HEK293 (cell line): ENCODE data around the gene NUDCD3.
A peak's percentile ranks its signal among the peaks of the same experiment; 100 is the strongest.

Source experiments
- CTCF ChIA-PET: fragments of 350-600 bp; formaldehyde crosslinking; extraction: SDS; loops from one replicate; lab custom pipeline; 2021; ENCODE audit warnings: antibody characterized with exemption; lab: Yijun Ruan, JAX
- POLR2A ChIA-PET: fragments of 300-600 bp; formaldehyde crosslinking; extraction: SDS; loops from one replicate; lab custom pipeline; 2020; ENCODE audit warnings: antibody characterized with exemption, inconsistent platforms; lab: Yijun Ruan, JAX
- H3K27ac ChIP-seq: fragments of 200-500 bp; sonication (Bioruptor generic); 2 replicates; pipeline ENCODE4 v1.5.1; 2014; ENCODE audit warnings: low read depth, low read length, control low read depth, inconsistent platforms; ENCODE audit errors: extremely low read depth
- H3K36me3 ChIP-seq, 2 experiments: fragments of 200-500 bp in 1 of 2; sonication (Bioruptor generic) in 1 of 2; 1 replicate in 1 of 2; 2 replicates in 1 of 2; pipeline ENCODE4 v1.5.1; 2014 to 2017; ENCODE audit warnings: inconsistent platforms in 2 of 2, low read length in 2 of 2; ENCODE audit not compliant: control insufficient read depth in 2 of 2, insufficient read depth in 1 of 2
- H3K4me1 ChIP-seq: fragments of 200-500 bp; sonication (Bioruptor generic); 2 replicates; pipeline ENCODE4 v1.5.1; 2014; ENCODE audit warnings: mild to moderate bottlenecking, low read length, inconsistent platforms; ENCODE audit not compliant: control insufficient read depth, insufficient read depth
- H3K4me3 ChIP-seq: 2 replicates; pipeline ENCODE4 v1.5.1; 2011; ENCODE audit warnings: low read depth, mild to moderate bottlenecking, control low read depth, low read length, moderate library complexity
- H3K9me3 ChIP-seq: fragments of 200-500 bp; sonication (Bioruptor generic); 2 replicates; pipeline ENCODE4 v1.5.1; 2014; ENCODE audit warnings: low read depth, low read length, inconsistent platforms; ENCODE audit not compliant: control insufficient read depth, insufficient read depth
- HOXA7 ChIP-seq: sonication (generic); formaldehyde crosslinking; IDR thresholded peaks from 2 replicates; pipeline ENCODE4 v1.8.1; 2022; ENCODE audit warnings: missing genetic modification reagents, borderline replicate concordance
- KLF1 ChIP-seq: fragments of 450-650 bp; formaldehyde crosslinking; IDR thresholded peaks from 2 replicates; pipeline ENCODE4 v1.5.1; 2016; ENCODE audit warnings: missing biosample characterization, missing genetic modification characterization
- KLF16 ChIP-seq: fragments of 450-650 bp; formaldehyde crosslinking; IDR thresholded peaks from 2 replicates; pipeline ENCODE4 v1.5.1; 2017; ENCODE audit warnings: missing biosample characterization, missing genetic modification characterization
- PRDM1 ChIP-seq: fragments of 450-650 bp; formaldehyde crosslinking; IDR thresholded peaks from 2 replicates; pipeline ENCODE4; 2016; ENCODE audit warnings: missing biosample characterization, missing genetic modification characterization
- PRDM10 ChIP-seq: fragments of 450-650 bp; formaldehyde crosslinking; IDR thresholded peaks from 2 replicates; pipeline ENCODE4 v1.5.1; 2016; ENCODE audit warnings: missing biosample characterization, missing genetic modification characterization
- PRDM4 ChIP-seq: fragments of 450-650 bp; formaldehyde crosslinking; IDR thresholded peaks from 2 replicates; pipeline ENCODE4 v1.5.1; 2017; ENCODE audit warnings: missing biosample characterization, missing genetic modification characterization
- SALL2 ChIP-seq: fragments of 450-650 bp; formaldehyde crosslinking; IDR thresholded peaks from 2 replicates; pipeline ENCODE4 v1.5.0; 2017; ENCODE audit warnings: missing biosample characterization, mild to moderate bottlenecking, missing genetic modification characterization, borderline replicate concordance
- ZBTB20 ChIP-seq: fragments of 450-650 bp; formaldehyde crosslinking; IDR thresholded peaks from 2 replicates; pipeline ENCODE4 v1.5.1; 2016; ENCODE audit warnings: missing biosample characterization, missing genetic modification characterization
- ZFP41 ChIP-seq: fragments of 450-650 bp; formaldehyde crosslinking; IDR thresholded peaks from 2 replicates; pipeline ENCODE4 v1.5.1; 2016; ENCODE audit warnings: missing biosample characterization, missing genetic modification characterization, borderline replicate concordance
- ZNF10 ChIP-seq: fragments of 450-650 bp; formaldehyde crosslinking; IDR thresholded peaks from 2 replicates; pipeline ENCODE4 v1.5.1; 2017; ENCODE audit warnings: missing biosample characterization, missing genetic modification characterization
- ZNF146 ChIP-seq: fragments of 450-650 bp; formaldehyde crosslinking; IDR thresholded peaks from 2 replicates; pipeline ENCODE4 v1.5.1; 2016; ENCODE audit warnings: missing biosample characterization, missing genetic modification characterization
- ZNF24 ChIP-seq: fragments of 450-650 bp; formaldehyde crosslinking; IDR thresholded peaks from 2 replicates; pipeline ENCODE4 v1.5.1; 2016; ENCODE audit warnings: missing biosample characterization, missing genetic modification characterization
- ZNF266 ChIP-seq: fragments of 450-650 bp; formaldehyde crosslinking; IDR thresholded peaks from 2 replicates; pipeline ENCODE4 v1.5.1; 2016; ENCODE audit warnings: missing biosample characterization, missing genetic modification characterization, low read depth
- ZNF280C ChIP-seq: fragments of 450-650 bp; formaldehyde crosslinking; IDR thresholded peaks from 2 replicates; pipeline ENCODE4 v1.5.1; 2016; ENCODE audit warnings: missing biosample characterization, missing genetic modification characterization
- ZNF391 ChIP-seq: fragments of 450-650 bp; formaldehyde crosslinking; IDR thresholded peaks from 2 replicates; pipeline ENCODE4 v1.5.1; 2016; ENCODE audit warnings: low read depth, missing biosample characterization, missing genetic modification characterization, borderline replicate concordance
- ZNF394 ChIP-seq: fragments of 450-650 bp; formaldehyde crosslinking; IDR thresholded peaks from 2 replicates; pipeline ENCODE4 v1.5.1; 2016; ENCODE audit warnings: missing biosample characterization, missing genetic modification characterization, mild to moderate bottlenecking, moderate library complexity, borderline replicate concordance
- ZNF433 ChIP-seq: fragments of 450-650 bp; formaldehyde crosslinking; IDR thresholded peaks from 2 replicates; pipeline ENCODE4 v1.5.1; 2016; ENCODE audit warnings: missing biosample characterization, missing genetic modification characterization, low read depth
- ZNF514 ChIP-seq: fragments of 450-650 bp; formaldehyde crosslinking; IDR thresholded peaks from 2 replicates; pipeline ENCODE4 v1.5.1; 2016; ENCODE audit warnings: missing biosample characterization, missing genetic modification characterization
- ZNF571 ChIP-seq: fragments of 450-650 bp; formaldehyde crosslinking; IDR thresholded peaks from 2 replicates; pipeline ENCODE4 v1.5.0; 2017; ENCODE audit warnings: missing biosample characterization, missing genetic modification characterization
- ZNF585B ChIP-seq: fragments of 450-650 bp; formaldehyde crosslinking; IDR thresholded peaks from 2 replicates; pipeline ENCODE4 v1.5.1; 2016; ENCODE audit warnings: missing biosample characterization, missing genetic modification characterization
- ZNF624 ChIP-seq: fragments of 450-650 bp; formaldehyde crosslinking; IDR thresholded peaks from 2 replicates; pipeline ENCODE4 v1.5.1; 2017; ENCODE audit warnings: missing biosample characterization, missing genetic modification characterization
- ZNF677 ChIP-seq: fragments of 450-650 bp; IDR thresholded peaks from 2 replicates; pipeline ENCODE4 v1.5.0; 2018; ENCODE audit warnings: missing biosample characterization, mild to moderate bottlenecking, missing genetic modification characterization, moderate library complexity
- ZNF707 ChIP-seq: fragments of 450-650 bp; formaldehyde crosslinking; IDR thresholded peaks from 2 replicates; pipeline ENCODE4 v1.5.1; 2016; ENCODE audit warnings: missing biosample characterization, missing genetic modification characterization
- ZNF785 ChIP-seq: fragments of 450-650 bp; formaldehyde crosslinking; IDR thresholded peaks from 2 replicates; pipeline ENCODE4 v1.5.1; 2016; ENCODE audit warnings: missing biosample characterization, missing genetic modification characterization

Gene NUDCD3

GRCh38 chr7:44460325-44460724 is 30.1 kb downstream of the NUDCD3 start:
- CTCF ChIA-PET, result interaction anchor here (0.6 to 0.9 kb wide), 3 partner anchors 9 to 1204 kb away, joined by 3 read pairs; no protein-coding TSS in a partner anchor
- no peaks in the 10 kb centered on the region for H3K9me3 ChIP-seq
- 0 out of 2 replicates have a peak, but pooled peaks cover 2% of the 10 kb centered on the region for H3K4me1 ChIP-seq
- no peak overlapping the region for H3K27ac ChIP-seq
- peaks cover 15 to 27% of the 10 kb centered on the region in 2 experiments; a peak in 2 of 3 replicates for H3K36me3 ChIP-seq
- peak; percentile 21; the same call in 1 of the 2 replicates for TF ChIP-seq PRDM10 (tag by site-specific recombination)
- no peak for TF ChIP-seq ZNF585B
- POLR2A ChIA-PET, result no interaction called here
- H3K4me3 ChIP-seq, result no peak overlapping the region

- H3K36me3 ChIP-seq, result peaks cover 18 to 23% of the 10 kb centered on the region in 2 experiments; a peak in 2 of 3 replicates
- CTCF ChIA-PET, result interaction anchor here (1.7 to 2.0 kb wide), 2 partner anchors 8 to 214 kb away, joined by 4 to 10 read pairs; no protein-coding TSS in a partner anchor
- no peak overlapping the region for H3K27ac ChIP-seq
- H3K4me1 ChIP-seq, result no peaks in the 10 kb centered on the region
- no peak overlapping the region for H3K4me3 ChIP-seq
- no peak for TF ChIP-seq ZNF624 (tag by site-specific recombination)
- TF ChIP-seq ZNF677 (tag by site-specific recombination), result peak; percentile 98
- H3K9me3 ChIP-seq, result no peaks in the 10 kb centered on the region
- POLR2A ChIA-PET, result no interaction called here
Observed at GRCh38 chr7:44455155-44455554, 35.3 kb downstream of the NUDCD3 start.

GRCh38 chr7:44454348-44454747 is 36.1 kb downstream of the NUDCD3 start:
- H3K9me3 ChIP-seq, result no peaks in the 10 kb centered on the region
- peaks cover 14 to 23% of the 10 kb centered on the region in 2 experiments; a peak in 2 of 3 replicates for H3K36me3 ChIP-seq
- POLR2A ChIA-PET, result no interaction called here
- H3K27ac ChIP-seq, result no peak overlapping the region
- CTCF ChIA-PET, result interaction anchor here (1.7 to 2.0 kb wide), 2 partner anchors 8 to 213 kb away, joined by 4 to 10 read pairs; no protein-coding TSS in a partner anchor
- H3K4me3 ChIP-seq, result no peak overlapping the region
- no peak for TF ChIP-seq ZNF266 (tag by site-specific recombination)
- no peak for TF ChIP-seq ZFP41 (tag by site-specific recombination)
- no peak for TF ChIP-seq ZNF394
- no peak for TF ChIP-seq ZNF146 (tag by site-specific recombination)
- TF ChIP-seq ZNF24, result no peak
- TF ChIP-seq KLF16 (tag by site-specific recombination), result no peak
- TF ChIP-seq KLF1 (tag by site-specific recombination), result no peak
- no peak for TF ChIP-seq PRDM1 (tag by site-specific recombination)
- TF ChIP-seq ZNF785 (tag by site-specific recombination), result no peak
- TF ChIP-seq ZNF280C (tag by site-specific recombination), result no peak
- no peak for TF ChIP-seq ZNF391 (tag by site-specific recombination)
- no peak for TF ChIP-seq SALL2 (tag by site-specific recombination)
- no peak for TF ChIP-seq ZNF433 (tag by site-specific recombination)
- no peak for TF ChIP-seq ZNF10 (tag by site-specific recombination)
- TF ChIP-seq ZNF707 (tag by site-specific recombination), result no peak
- TF ChIP-seq ZNF571 (tag by site-specific recombination), result no peak
- TF ChIP-seq HOXA7 (CRISPR knock-in tag), result no peak
- TF ChIP-seq ZBTB20 (tag by site-specific recombination), result no peak
- TF ChIP-seq ZNF514 (tag by site-specific recombination), result no peak
- TF ChIP-seq PRDM4 (tag by site-specific recombination), result no peak
- no peaks in the 10 kb centered on the region for H3K4me1 ChIP-seq
